Measurements from ENCODE around the gene PRMT5.
A peak's percentile ranks its signal among the peaks of the same experiment; 100 is the strongest.
"Not testable (repeated sequence)": the region's sequence is repeated elsewhere in the genome, so short reads cannot be mapped to it uniquely, and the experiment has no call there.

PRMT5 gene

DNA sequence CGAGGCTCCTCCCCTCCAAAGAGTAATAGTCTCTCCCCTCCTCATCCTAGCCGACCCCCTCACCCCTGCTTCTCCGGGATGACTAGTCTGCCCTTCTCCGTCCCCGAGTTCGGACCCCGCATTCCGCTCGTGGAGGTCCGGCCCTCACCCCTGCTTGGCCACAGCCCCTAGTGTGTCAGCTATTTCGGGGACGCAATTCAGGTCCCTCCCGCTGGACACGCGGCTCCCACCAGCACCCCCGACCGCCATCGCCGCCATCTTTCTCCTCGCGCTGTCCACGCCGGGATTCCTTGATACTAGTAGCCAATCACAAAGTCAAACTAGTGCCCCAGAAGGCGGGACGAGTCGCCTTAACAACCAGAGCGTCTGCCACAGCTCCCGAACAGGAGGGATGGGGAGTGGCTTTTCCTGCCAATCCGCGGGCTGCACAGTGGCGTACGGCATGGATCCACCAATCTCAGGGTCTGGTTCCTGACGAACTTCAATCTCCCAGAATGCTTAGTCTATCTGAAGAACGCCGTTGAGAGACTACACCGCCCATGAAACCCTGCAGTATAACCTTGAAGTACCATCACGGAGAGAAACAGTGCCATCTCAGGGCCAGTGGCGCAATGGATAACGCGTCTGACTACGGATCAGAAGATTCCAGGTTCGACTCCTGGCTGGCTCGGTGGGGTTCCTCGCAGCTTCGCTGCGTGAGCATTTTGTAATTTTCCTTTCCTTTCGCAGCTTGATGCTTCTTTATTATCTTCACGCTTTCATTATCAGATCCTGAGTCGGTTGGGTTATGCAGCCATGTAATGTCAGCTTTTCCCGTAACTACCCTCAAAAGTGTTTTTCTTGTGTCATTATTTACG, at the start of gene PRMT5:
Gene PRMT5, minus strand, starts transcription at position 273 of the 857 bp plus-strand sequence. Its CDS starts 15 bp downstream, at position 258.
- peak; percentile 100 for DNase-seq

DNA sequence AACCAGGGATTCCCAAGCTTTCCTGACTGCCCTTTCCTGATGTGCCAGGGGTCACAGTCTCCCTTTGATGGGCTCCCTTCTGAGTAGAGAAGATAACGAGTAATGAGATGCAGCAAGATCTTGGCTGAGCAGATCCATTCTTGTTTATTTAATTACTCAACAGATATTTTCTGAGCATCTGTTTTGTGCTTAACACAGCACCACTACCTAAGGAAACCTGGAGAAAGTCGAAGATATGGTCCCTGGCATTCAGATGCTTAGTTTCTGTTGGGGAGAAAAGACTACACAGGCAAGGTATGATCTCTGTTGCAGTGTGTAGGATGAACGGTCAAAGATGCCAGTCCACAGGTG, 49.3 kb upstream of the PRMT5 start:
- DNase-seq = no peak

- DNase-seq = peak; percentile 82
Observed at GRCh38 chr14:22977684-22978486, 48.7 kb upstream of the PRMT5 start.

- no peak for DNase-seq
Observed at GRCh38 chr14:22977434-22977683, 48.2 kb upstream of the PRMT5 start.

GRCh38 chr14:22976620-22977433, 47.7 kb upstream of the PRMT5 start:
- DNase-seq = no peak

- DNase-seq = no peak
Observed at GRCh38 chr14:22974530-22975313, 45.5 kb upstream of the PRMT5 start.

DNA sequence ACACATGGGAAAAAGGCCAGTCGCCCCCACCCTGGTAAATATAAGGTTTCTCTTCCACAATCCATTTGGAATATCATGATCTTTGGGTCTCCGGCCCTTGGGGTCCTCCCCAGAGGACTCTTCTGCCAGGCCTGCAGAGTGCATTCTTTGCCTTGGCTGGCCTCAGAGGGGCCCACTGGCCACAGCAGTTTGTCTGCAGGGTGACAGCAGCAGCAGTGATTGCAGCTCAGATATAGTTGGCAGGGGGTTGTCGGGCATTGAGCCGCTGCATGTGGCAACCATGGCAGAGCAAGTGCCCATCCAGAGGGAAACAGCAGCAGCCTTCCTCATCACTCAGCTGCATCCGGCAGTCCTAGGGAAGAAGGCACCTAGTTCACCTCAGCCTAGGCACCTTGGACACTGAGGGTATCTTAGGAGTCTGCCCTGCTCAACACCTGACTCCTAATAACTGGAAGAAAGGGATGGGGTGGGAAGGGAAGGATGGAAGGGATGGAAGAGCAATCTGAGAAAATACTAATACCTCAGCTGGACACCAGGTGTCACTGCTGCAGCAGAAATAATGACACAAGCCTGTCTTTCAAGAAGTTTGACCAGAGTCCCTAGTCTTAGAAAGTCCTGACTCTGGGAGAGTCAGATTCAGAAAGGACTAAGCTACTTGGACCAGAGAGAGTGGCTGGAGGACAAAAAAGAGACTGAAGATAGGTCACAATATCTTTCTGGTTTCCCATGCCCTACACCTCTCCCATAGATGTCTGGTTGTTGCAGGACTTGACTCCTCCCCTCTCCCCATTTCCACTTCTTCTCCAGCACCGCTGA, 44.2 kb upstream of the PRMT5 start:
- DNase-seq = peak; percentile 58

DNA sequence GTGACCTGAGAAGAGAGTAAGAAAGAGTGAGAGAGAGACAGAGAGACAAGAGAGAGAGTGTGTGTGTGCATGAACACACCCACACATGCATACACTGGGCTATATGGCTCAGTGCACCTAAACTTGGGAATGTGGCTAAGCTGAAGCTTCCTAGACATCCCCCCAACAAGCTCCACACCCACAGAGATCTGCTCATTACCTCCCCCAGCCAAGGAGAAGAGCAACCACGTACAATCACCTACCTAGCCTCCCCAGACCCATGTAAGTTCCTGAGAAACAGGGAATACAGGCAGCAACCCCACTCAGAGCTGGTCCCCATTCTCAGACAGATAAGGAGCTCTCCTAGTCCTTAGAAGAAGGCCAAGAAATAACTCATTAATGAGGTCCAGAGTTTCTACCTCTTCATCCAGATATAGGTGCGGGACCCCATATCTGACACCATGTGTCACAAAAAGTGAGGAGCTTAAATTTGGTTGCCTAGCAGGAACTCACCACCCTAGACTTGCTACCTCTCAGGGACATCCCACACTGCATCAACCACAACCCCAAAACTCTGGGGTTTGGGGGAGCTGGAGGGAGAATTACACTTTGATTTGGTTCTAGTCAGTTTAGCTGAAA, 43.2 kb upstream of the PRMT5 start:
- DNase-seq = no peak

GRCh38 chr14:22971152-22971551, 42.0 kb upstream of the PRMT5 start:
- DNase-seq = no peak

GRCh38 chr14:22966783-22967269, 37.6 kb upstream of the PRMT5 start:
- DNase-seq = no peak

- not testable (repeated sequence) for DNase-seq
Observed at GRCh38 chr14:22965916-22966782, 37.0 kb upstream of the PRMT5 start.

DNA sequence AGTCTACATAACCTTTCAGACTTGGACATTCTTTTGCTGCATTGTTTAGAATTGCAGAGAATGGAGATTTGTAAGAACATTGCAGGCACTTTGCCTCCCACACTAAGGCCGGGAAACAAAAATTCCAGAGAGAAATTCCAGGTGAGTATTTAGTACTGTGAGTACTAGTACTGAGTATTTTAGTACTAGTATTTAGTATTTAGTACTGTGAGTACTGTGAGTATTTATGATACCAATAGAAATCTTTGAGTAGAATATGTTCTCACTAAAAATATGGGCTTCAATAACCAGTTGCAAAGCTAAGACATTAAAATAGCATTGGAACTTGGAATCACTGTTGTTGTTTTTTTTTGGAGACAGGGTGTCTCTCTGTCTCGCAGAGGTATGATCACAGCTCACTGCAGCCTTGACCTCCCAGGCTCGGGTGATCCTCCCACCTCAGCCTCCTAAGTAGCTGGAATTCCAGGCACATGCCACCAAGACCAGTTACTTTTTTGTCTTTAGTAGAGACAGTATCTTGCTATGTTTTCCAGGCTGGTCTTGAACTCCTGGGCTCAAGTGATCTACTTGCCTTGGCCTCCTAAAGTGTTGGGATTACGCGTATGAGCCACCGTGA, 33.0 kb upstream of the PRMT5 start:
- DNase-seq = no peak

DNA sequence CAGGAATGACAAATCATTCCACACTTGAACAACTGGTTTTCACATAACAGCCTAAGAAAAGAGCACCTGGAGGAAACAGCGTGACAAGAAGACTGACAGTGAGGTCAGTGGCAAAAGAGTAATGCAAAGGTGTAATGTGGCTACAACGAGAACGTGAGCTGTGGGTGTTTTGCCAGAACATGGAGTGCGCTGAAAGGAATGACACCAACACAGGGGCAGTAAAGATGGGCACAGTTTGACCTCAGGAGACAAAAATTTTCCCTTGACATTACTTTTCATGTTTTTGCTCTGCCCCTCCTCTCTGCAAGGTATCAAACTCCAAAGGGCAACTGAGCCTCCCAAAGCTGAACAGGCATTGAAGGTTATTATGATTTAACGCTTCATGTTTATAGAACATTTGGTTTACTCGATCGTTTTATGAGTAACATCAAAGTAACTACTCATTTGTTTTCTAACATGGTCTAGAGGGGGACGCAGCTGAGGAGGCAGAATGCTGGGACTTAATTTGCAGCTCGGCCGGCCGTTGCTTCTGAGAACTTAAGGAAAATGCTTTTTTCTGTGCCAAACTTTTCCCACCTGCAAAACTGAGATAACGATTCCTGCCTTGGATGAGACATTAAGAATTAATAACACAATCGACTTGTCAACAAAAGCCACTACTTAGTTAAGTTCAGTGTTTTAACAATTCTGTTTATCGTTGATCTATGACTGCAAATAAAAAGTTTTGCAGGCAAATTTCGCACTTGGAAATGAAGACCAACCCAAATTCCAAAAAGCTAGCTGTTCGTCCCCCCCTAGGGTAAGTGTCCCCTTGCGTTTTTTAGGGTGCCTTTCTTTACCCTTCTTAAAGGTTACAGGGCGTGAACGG, 26.8 kb upstream of the PRMT5 start:
- no peak for DNase-seq

DNA sequence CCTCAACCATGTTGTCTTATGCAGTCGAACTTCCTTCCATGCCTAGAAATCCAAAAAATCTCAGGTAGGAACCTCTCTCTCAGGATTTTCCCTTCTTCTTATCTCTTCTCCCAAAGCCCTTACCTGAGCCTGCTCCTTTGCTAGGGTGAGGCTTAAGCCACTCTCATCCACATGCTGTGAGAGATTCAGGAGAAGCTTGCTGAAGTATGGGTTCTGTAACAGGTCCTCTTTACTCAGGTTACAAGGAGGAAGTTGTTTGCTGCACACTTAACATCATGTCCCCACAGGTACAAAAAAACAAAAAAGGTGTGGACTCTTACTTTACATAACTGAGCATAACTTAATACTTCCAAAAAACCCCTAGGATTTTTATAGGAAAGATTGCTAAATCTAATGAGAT, 23.2 kb upstream of the PRMT5 start:
- no peak for DNase-seq

DNA sequence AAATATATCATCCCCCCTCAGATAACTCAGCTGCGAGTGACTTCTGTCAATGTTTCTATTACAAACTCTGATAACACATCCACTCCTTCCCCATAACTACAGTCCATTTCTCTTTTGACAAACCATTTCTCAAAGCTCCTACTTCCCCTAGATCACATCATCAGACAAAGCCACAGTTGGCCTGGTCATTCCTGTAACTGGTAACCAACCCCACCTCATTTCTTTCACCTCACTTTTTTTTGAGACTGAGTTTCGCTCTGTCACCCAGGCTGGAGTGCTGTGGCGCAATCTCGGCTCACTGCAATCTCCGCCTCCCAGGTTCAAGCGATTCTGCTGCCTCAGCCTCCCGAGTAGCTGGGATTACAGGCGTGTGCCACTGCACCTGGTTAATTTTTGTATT, 22.6 kb upstream of the PRMT5 start:
- not testable (repeated sequence) for DNase-seq

- DNase-seq = no peak
Observed at GRCh38 chr14:22945642-22946041, 16.5 kb upstream of the PRMT5 start.

GRCh38 chr14:22939684-22940083, 10.5 kb upstream of the PRMT5 start:
- no peak for DNase-seq

DNA sequence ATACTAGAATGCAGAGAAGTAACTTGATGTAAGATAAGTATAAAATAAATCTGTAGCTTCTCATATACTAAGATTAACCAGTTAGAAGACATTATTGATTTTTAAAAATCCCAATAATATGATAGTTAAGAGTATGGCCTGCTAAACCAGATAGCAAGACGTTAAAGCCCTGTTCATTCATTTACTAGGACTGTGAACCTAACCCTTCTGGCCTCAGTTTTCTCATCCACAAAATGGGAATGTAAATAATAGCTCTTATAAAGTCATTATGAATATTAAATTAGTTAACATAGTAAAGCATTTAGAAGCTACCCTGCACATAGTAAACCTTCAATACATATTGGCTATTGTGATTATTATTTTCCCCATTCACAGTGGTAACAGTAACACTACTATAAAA, 6.0 kb upstream of the PRMT5 start:
- DNase-seq = no peak

DNA sequence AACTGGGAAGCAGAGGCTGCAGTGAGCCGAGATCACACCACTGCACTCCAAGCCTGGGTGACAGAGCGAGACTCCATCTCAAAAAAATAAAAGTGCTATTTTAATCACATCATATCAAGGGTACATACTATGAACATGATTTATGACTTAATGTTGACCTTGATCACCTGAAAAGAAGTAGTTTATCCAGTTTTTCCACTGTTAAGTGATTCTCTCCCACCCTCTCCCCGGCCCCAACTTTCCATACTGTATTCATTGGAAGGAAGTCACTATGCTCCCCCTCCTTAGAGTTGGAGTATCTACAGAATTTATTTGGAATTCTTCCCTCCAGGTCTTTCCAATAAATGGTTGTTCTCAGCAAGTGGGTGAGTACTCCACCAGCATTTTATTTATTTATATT, 3.0 kb upstream of the PRMT5 start:
- no peak for DNase-seq
